RWPE2 (cell line): ENCODE measurements around the gene FAM131A.

Experiments
- ATAC-seq: fragments of 200-7000 bp; cut with Tn5 transposase; 3 replicates; pipeline ENCODE4 v1.9.1; 2021; ENCODE audit warnings: low read depth
- DNase-seq: peaks from one replicate; pipeline ENCODE4 v3.0.0-alpha.2; 2020; ENCODE audit warnings: low spot score
- H3K27ac ChIP-seq: fragments of 450-650 bp; 2 replicates; pipeline ENCODE4 v1.5.1; 2017; ENCODE audit warnings: mild to moderate bottlenecking; ENCODE audit not compliant: poor library complexity, severe bottlenecking
- H3K27me3 ChIP-seq: fragments of 250-450 bp; sonication (Bioruptor Pico); 2 replicates; pipeline ENCODE4 v1.5.1; 2021; ENCODE audit warnings: mild to moderate bottlenecking, moderate library complexity; ENCODE audit not compliant: insufficient read depth, poor library complexity, severe bottlenecking
- H3K36me3 ChIP-seq: fragments of 250-450 bp; sonication (Bioruptor Pico); 2 replicates; pipeline ENCODE4 v1.5.1; 2020; ENCODE audit warnings: low read depth, mild to moderate bottlenecking, moderate library complexity
- H3K4me1 ChIP-seq: fragments of 250-450 bp; sonication (Bioruptor Pico); 2 replicates; pipeline ENCODE4 v1.5.1; 2021; ENCODE audit warnings: mild to moderate bottlenecking, moderate library complexity; ENCODE audit not compliant: insufficient read depth, poor library complexity, severe bottlenecking
- H3K4me3 ChIP-seq: fragments of 250-450 bp; sonication (Bioruptor Pico); 2 replicates; pipeline ENCODE4 v1.5.1; 2021; ENCODE audit warnings: mild to moderate bottlenecking, moderate library complexity; ENCODE audit not compliant: severe bottlenecking
- H3K9me3 ChIP-seq: fragments of 250-450 bp; sonication (Bioruptor Pico); 2 replicates; pipeline ENCODE4 v1.5.1; 2021; ENCODE audit warnings: mild to moderate bottlenecking, moderate library complexity; ENCODE audit not compliant: severe bottlenecking
- TF ChIP-seq, protein P1 (sequence below): fragments of 450-650 bp; IDR thresholded peaks from one replicate; pipeline ENCODE4 v1.5.1; 2017; ENCODE audit warnings: mild to moderate bottlenecking, moderate library complexity; ENCODE audit not compliant: poor library complexity, severe bottlenecking

FAM131A gene

GRCh38 chr3:184300378-184300720 lies 37.1 kb upstream of the FAM131A start:
- DNase-seq (no peak), ATAC-seq (peak; percentile 61)
- Histone ChIP-seq H3K4me3 (peak overlapping the region; percentile 69), H3K27me3 (no peaks in the 10 kb centered on the region), H3K9me3 (no peaks in the 10 kb centered on the region), H3K27ac (peak overlapping the region; percentile 95), H3K4me1 (peaks cover 6% of the 10 kb centered on the region), H3K36me3 (peaks cover 53% of the 10 kb centered on the region)
- TF ChIP-seq, protein P1, sequence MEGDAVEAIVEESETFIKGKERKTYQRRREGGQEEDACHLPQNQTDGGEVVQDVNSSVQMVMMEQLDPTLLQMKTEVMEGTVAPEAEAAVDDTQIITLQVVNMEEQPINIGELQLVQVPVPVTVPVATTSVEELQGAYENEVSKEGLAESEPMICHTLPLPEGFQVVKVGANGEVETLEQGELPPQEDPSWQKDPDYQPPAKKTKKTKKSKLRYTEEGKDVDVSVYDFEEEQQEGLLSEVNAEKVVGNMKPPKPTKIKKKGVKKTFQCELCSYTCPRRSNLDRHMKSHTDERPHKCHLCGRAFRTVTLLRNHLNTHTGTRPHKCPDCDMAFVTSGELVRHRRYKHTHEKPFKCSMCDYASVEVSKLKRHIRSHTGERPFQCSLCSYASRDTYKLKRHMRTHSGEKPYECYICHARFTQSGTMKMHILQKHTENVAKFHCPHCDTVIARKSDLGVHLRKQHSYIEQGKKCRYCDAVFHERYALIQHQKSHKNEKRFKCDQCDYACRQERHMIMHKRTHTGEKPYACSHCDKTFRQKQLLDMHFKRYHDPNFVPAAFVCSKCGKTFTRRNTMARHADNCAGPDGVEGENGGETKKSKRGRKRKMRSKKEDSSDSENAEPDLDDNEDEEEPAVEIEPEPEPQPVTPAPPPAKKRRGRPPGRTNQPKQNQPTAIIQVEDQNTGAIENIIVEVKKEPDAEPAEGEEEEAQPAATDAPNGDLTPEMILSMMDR, result no peak

DNA sequence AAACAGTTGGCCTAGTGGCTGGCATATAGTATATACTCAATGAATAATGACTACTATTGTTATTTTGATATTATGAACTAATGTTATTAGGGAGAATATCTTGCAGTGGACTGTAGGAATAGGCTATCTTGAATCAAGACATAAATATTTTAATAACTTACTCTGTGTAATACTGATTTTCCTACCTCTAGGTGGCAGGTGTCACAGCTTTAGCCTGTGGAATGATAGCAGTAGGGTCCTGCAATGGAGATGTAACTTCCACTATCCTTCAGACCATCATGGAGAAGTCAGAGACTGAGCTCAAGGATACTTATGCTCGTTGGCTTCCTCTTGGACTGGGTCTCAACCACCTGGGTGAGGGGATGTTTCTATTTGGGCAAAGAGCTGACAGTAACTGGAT lies 31.8 kb upstream of the FAM131A start:
- H3K36me3 ChIP-seq, result peaks cover 93% of the 10 kb centered on the region
- H3K27ac ChIP-seq, result no peak overlapping the region
- H3K9me3 ChIP-seq, result no peaks in the 10 kb centered on the region
- H3K4me3 ChIP-seq, result no peak overlapping the region
- H3K27me3 ChIP-seq, result no peaks in the 10 kb centered on the region
- TF ChIP-seq, protein P1, result peak; percentile 55
- peaks cover 4% of the 10 kb centered on the region for H3K4me1 ChIP-seq
- ATAC-seq, result peak; percentile 50; the same call in 1 of the 3 replicates
- DNase-seq, result no peak

DNA sequence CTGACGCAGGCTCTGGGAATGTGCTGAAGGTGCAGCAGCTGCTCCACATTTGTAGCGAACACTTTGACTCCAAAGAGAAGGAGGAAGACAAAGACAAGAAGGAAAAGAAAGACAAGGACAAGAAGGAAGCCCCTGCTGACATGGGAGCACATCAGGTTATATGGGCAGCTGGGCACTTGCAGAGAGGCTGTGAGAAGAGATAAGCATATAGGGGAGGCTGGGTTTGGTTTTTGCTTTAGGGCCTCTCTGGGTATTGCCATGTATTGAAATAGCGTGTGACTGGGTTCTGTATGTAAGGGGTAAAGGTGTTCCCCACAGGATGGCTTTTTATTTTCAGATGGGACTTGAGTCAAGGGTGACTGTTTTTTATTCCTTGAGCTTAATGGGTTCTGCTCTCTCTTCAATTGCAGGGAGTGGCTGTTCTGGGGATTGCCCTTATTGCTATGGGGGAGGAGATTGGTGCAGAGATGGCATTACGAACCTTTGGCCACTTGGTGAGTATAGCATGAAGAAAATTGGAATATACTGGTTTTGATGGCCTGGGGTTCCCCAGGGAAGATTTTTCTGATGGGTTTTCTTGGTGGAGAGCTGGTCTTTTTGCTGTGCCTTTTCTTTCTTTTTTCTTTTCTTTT lies 30.9 kb upstream of the FAM131A start:
- H3K27me3 ChIP-seq, result no peaks in the 10 kb centered on the region
- no peak overlapping the region for H3K27ac ChIP-seq
- no peak overlapping the region for H3K4me3 ChIP-seq
- H3K9me3 ChIP-seq, result no peaks in the 10 kb centered on the region
- H3K4me1 ChIP-seq, result no peaks in the 10 kb centered on the region
- ATAC-seq, result no peak
- TF ChIP-seq, protein P1, result no peak
- peaks cover 84% of the 10 kb centered on the region for H3K36me3 ChIP-seq
- DNase-seq, result no peak

DNA sequence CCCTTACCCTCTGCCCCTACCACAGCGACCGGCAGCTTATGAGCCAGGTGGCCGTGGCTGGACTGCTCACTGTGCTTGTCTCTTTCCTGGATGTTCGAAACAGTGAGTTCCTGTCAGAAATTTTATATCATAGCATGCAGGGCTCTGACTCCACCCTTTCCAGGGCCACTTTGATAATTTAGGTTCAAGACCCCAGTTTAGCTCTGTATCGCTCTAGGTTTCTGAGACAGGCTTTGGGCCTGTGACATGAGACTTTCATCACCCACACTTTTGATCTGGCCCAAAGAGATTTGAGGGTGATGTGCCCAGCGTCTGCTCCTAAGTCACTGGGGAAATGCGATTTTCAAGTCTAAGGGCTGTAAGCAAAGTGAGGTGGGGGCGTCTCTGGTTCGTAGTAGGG lies 29.5 kb upstream of the FAM131A start:
- TF ChIP-seq, protein P1, result no peak
- no peak overlapping the region for H3K27ac ChIP-seq
- H3K4me1 ChIP-seq, result no peaks in the 10 kb centered on the region
- H3K4me3 ChIP-seq, result no peak overlapping the region
- no peak for ATAC-seq
- H3K9me3 ChIP-seq, result no peaks in the 10 kb centered on the region
- DNase-seq, result no peak
- H3K36me3 ChIP-seq, result peaks cover 69% of the 10 kb centered on the region
- no peaks in the 10 kb centered on the region for H3K27me3 ChIP-seq

DNA sequence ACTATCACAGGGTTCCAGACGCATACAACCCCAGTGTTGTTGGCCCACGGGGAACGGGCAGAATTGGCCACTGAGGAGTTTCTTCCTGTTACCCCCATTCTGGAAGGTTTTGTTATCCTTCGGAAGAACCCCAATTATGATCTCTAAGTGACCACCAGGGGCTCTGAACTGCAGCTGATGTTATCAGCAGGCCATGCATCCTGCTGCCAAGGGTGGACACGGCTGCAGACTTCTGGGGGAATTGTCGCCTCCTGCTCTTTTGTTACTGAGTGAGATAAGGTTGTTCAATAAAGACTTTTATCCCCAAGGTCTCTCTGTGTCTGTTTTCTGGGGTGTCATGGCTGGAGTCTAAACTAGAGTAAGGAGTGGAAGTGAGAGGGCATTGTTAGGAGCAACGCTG lies 28.7 kb upstream of the FAM131A start:
- DNase-seq, result no peak
- peaks cover 61% of the 10 kb centered on the region for H3K36me3 ChIP-seq
- TF ChIP-seq, protein P1, result no peak
- no peak for ATAC-seq
- no peak overlapping the region for H3K4me3 ChIP-seq
- H3K4me1 ChIP-seq, result no peaks in the 10 kb centered on the region
- no peaks in the 10 kb centered on the region for H3K27me3 ChIP-seq
- no peak overlapping the region for H3K27ac ChIP-seq
- H3K9me3 ChIP-seq, result no peaks in the 10 kb centered on the region
